GM12873 (cell line): ENCODE measurements around the gene TNRC6C.

Source experiments
- TF ChIP-seq, protein P1 (sequence below): IDR thresholded peaks from 2 replicates; pipeline ENCODE4 v1.5.1; 2012; ENCODE audit warnings: low read depth, mild to moderate bottlenecking, moderate library complexity, low read length, control low read depth; ENCODE audit not compliant: insufficient read depth; ENCODE audit errors: missing control alignments

Gene TNRC6C

DNA sequence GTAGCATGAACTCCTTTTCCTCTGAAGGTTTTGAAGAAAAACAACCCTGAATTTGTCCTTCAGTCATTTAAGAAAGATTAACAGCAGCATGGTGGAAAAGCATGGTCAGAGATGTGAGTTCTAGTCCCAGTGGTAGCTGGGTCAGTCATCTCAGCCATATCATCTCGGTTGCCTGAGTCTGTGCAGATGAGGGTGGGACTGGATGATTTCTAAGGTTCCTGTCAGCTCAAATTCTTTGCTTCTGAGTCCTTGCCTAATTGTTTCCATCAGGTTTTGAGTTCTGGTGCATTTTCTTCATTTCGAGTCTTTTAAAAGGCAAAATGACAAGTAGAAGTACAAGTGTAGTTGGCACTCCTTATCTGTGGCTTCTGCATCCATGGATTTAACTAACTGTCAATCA lies 63.9 kb downstream of the TNRC6C start:
- TF ChIP-seq, protein P1, sequence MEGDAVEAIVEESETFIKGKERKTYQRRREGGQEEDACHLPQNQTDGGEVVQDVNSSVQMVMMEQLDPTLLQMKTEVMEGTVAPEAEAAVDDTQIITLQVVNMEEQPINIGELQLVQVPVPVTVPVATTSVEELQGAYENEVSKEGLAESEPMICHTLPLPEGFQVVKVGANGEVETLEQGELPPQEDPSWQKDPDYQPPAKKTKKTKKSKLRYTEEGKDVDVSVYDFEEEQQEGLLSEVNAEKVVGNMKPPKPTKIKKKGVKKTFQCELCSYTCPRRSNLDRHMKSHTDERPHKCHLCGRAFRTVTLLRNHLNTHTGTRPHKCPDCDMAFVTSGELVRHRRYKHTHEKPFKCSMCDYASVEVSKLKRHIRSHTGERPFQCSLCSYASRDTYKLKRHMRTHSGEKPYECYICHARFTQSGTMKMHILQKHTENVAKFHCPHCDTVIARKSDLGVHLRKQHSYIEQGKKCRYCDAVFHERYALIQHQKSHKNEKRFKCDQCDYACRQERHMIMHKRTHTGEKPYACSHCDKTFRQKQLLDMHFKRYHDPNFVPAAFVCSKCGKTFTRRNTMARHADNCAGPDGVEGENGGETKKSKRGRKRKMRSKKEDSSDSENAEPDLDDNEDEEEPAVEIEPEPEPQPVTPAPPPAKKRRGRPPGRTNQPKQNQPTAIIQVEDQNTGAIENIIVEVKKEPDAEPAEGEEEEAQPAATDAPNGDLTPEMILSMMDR = no peak

DNA sequence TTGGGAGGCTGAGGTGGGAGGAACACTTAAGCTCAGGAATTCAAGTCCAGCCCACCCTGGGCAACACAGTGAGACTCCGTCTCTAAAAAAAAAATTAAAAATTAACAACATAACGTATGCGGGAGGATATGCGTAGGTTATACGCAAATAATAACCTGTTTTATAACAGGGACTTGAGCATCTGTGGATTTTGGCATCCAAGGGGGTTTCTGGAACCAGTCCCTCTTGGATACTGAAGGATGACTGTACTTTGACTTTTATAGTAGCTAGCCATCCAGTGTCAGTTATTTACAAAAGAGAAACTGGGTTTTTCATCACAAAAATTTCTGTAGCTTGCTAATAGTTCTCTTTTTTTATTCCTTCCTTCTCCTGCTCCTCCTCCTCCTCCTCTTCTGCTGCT lies 64.5 kb downstream of the TNRC6C start:
- TF ChIP-seq, protein P1 = no peak

DNA sequence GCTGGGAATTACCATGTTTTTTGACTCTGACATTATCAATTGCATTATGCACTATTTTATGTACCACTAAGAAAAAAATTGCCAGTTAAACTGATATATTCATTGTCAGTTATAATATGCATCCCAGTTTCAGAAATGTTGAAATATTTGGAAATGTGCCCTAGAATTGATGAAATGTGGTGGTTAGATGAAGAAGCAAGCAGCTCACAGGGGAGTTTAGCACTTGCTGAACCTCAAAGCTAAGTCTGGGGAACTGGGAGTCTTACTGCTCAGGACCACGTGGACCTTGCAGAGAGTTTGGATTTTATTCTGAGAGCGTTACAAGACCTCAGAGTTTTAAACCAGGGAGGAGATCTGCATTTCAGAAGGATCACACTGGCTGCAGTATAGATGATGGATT lies 67.9 kb downstream of the TNRC6C start:
- TF ChIP-seq, protein P1 = no peak

DNA sequence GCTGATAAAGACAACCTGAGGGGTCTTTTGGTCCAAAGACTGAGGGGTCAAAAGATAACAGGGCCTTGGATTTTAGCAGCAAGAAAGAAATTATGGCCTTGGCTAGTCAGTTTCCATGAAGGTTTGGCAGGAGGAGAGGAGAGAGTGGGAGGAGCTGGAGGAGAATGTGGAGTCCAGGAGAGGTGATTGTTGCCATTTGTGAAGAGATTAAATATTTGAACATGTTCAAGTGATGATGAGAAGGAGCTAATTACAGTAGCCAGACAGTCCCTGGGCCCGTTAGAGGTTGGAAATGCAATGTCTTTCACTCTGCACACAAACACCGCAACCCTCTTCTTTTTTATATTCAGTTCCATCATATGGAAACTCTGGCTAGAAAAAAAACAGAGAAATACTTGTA lies 68.6 kb downstream of the TNRC6C start:
- TF ChIP-seq, protein P1 = no peak

DNA sequence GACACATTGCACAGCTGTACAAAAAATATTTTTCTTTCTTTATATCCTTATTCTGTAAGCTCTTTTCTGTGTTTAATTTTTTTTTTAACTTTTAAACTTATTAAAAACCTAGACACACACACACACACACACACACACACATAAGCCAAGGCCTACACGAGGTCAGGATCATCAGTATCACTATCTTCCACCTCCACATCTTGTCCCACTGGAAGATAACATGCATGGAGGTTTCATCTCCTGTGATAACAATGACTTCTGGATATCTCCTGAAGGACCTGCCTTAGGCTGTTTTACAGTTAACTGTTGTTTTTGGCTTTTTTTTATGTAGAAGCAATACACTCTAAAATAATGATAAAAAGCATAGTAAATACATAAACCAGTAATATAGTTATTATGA lies 71.2 kb downstream of the TNRC6C start:
- TF ChIP-seq, protein P1 = no peak

DNA sequence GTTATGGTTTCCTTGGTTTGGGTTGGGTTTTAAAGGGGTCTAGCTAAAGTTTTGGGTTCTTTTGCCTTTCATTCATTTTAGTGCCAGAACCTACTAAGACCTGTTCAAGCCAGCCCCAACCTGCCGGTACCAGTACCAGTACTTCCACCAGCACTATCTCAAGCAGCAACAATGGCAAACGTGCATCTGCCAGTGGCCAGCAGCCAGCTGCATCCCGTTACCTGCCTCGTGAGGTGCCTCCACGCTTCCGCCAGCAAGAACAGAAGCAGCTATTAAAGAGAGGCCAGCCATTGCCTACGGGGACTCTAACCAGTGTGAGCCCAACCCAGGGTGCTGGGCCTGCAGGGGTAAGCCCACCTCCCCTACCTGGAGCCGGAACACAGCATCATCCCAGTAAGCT lies 72.9 kb downstream of the TNRC6C start:
- TF ChIP-seq, protein P1 = no peak

DNA sequence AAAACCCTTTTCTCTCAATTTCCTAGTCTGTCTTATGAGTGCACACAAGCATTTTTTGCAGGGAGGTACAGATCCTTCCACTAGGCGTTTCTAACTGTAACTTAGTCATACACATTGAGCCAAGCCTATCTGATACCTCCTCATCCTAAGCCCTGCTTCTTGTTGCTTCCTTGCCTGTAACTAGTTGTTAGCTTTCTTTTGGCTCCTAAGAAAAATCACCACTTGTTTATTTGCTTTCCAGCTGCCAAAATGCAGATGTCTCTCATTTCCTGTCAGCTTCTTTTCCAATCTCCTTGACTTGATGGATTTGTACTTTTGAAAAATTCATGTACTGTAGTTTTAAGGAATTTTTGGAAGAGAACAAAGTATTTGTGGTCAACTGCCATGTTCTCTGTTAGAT lies 73.7 kb downstream of the TNRC6C start:
- TF ChIP-seq, protein P1 = no peak
